HG03442 (cell line): Measurements from ENCODE around the gene GRIN3B.

Experiments
- ATAC-seq: cut with Tn5 transposase; IDR thresholded peaks from one replicate; pipeline ENCODE4 v1.9.1; 2021; ENCODE audit warnings: mild to moderate bottlenecking, moderate library complexity; ENCODE audit not compliant: unreplicated experiment

GRIN3B gene

GRCh38 chr19:990119-990571 lies 10.1 kb upstream of the GRIN3B start:
- no peak for ATAC-seq

GRCh38 chr19:990746-991145 lies 9.5 kb upstream of the GRIN3B start:
- no peak for ATAC-seq

- no peak for ATAC-seq
Measured at GRCh38 chr19:991174-991931, 8.9 kb upstream of the GRIN3B start.

GRCh38 chr19:991932-992669 lies 8.1 kb upstream of the GRIN3B start:
- no peak for ATAC-seq

GRCh38 chr19:992670-993055 lies 7.6 kb upstream of the GRIN3B start:
- ATAC-seq, result no peak

- no peak for ATAC-seq
Measured at GRCh38 chr19:993361-993830, 6.8 kb upstream of the GRIN3B start.

GRCh38 chr19:993831-994393 lies 6.3 kb upstream of the GRIN3B start:
- no peak for ATAC-seq

GRCh38 chr19:994516-994915 lies 5.7 kb upstream of the GRIN3B start:
- no peak for ATAC-seq

GRCh38 chr19:995051-995827 lies 5.0 kb upstream of the GRIN3B start:
- no peak for ATAC-seq

- no peak for ATAC-seq
Measured at GRCh38 chr19:996051-996838, 4.0 kb upstream of the GRIN3B start.

- ATAC-seq, result no peak
Measured at GRCh38 chr19:998064-998463, 2.2 kb upstream of the GRIN3B start.

- no peak for ATAC-seq
Measured at GRCh38 chr19:999379-999719, 870 bp upstream of the GRIN3B start.

- ATAC-seq, result no peak
Measured at GRCh38 chr19:1000591-1001537, 645 bp downstream of the GRIN3B start.

GRCh38 chr19:1001538-1002166 lies 1.4 kb downstream of the GRIN3B start:
- peak; percentile 39 for ATAC-seq

GRCh38 chr19:1002600-1002999 lies 2.4 kb downstream of the GRIN3B start:
- ATAC-seq, result no peak

GRCh38 chr19:1003283-1003682 lies 3.1 kb downstream of the GRIN3B start:
- ATAC-seq, result no peak

GRCh38 chr19:1004204-1004802 lies 4.1 kb downstream of the GRIN3B start:
- no peak for ATAC-seq
